ENCODE results near the gene PCDHGA1.
"Not testable (repeated sequence)": the region's sequence is repeated elsewhere in the genome, so short reads cannot be mapped to it uniquely, and the experiment has no call there.

GRCh38 chr5:141415275-141415618 is 84.9 kb downstream of the PCDHGA1 start:
- not testable (repeated sequence) for TF ChIP-seq CTCF (conservative IDR thresholded peaks at IDR 0.05; ENCODE audit: low read depth, low read length); EZH2 (IDR thresholded peaks at IDR 0.05; ENCODE audit: borderline replicate concordance, low read depth, low read length, poor library complexity, severe bottlenecking)

All from A673 (cell line).